Measurements from ENCODE around the gene CBLC.

CBLC gene, protein sequence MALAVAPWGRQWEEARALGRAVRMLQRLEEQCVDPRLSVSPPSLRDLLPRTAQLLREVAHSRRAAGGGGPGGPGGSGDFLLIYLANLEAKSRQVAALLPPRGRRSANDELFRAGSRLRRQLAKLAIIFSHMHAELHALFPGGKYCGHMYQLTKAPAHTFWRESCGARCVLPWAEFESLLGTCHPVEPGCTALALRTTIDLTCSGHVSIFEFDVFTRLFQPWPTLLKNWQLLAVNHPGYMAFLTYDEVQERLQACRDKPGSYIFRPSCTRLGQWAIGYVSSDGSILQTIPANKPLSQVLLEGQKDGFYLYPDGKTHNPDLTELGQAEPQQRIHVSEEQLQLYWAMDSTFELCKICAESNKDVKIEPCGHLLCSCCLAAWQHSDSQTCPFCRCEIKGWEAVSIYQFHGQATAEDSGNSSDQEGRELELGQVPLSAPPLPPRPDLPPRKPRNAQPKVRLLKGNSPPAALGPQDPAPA

DNA sequence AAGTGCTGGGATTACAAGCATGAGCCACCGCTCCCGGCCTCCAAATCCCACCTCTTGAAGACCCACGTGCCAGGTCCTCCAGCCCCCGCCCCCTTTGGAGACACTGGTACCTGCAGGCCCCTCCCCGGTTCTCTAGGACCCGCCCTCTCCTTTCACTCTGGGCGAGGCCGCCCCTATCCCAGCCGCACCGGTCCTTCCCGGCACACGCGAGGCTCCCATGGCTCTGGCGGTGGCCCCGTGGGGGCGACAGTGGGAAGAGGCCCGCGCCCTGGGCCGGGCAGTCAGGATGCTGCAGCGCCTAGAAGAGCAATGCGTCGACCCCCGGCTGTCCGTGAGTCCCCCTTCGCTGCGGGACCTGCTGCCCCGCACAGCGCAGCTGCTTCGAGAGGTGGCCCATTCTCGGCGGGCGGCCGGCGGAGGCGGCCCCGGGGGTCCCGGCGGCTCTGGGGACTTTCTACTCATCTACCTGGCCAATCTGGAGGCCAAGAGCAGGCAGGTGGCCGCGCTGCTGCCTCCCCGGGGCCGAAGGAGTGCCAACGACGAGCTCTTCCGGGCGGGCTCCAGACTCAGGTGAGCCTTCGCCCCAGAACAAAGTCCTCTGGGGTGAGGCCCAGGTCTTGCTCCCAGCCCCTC lies at the start of gene CBLC:
TSS of gene CBLC (plus strand) at position 176 of the 633 bp plus-strand sequence. CDS start at position 218, 42 bp downstream.
- TF ChIP-seq Cebpa-rat (IDR thresholded peaks at IDR 0.05) = no peak
- Histone ChIP-seq H3K27ac (no peak within 1 kb of the TSS), H3K4me1 (no peaks in the 10 kb centered on the region), H3K36me3 (no peaks in the 10 kb centered on the region), H3K4me3 (no peak within 1 kb of the TSS), H3K9me3 (no peaks in the 10 kb centered on the region), H3K27me3 (no peaks in the 10 kb centered on the region), H3K4me2 (no peak within 1 kb of the TSS), H3K9ac (no peak within 1 kb of the TSS), H4K20me1 (no peaks in the 10 kb centered on the region)

DNA sequence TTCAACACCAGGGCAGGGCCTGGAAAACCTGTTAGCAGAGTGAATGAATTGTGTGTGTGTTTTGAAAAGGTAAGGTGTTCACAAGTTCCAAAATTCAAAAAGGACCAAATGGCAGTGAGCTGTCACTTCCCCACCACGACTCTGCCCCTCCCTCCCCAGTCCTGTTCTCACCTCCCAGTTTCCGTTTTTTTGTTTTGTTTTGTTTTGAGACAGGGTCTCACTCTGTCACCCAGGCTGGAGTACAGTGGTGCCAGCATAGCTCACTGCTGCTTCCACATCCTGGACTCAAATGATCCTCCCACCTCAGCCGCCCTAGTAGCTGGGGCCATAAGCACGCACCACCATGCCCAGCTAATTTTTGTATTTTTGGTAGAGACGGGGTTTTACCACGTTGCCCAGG lies 49.5 kb upstream of the CBLC start:
- peak overlapping the region; percentile 20; the same call in 1 of the 2 replicates for H3K27ac ChIP-seq
- H3K4me2 ChIP-seq = 0 out of 2 replicates have a peak overlapping the region, but pooled peaks have one; percentile 18
- H3K27me3 ChIP-seq = no peaks in the 10 kb centered on the region
- no peaks in the 10 kb centered on the region for H3K9me3 ChIP-seq
- no peaks in the 10 kb centered on the region for H3K36me3 ChIP-seq
- peak overlapping the region; percentile 32; the same call in 1 of the 2 replicates for H3K9ac ChIP-seq
- TF ChIP-seq Cebpa-rat (IDR thresholded peaks at IDR 0.05) = no peak
- no peak overlapping the region for H3K4me3 ChIP-seq
- H4K20me1 ChIP-seq = no peaks in the 10 kb centered on the region
- H3K4me1 ChIP-seq = peaks cover 49% of the 10 kb centered on the region

DNA sequence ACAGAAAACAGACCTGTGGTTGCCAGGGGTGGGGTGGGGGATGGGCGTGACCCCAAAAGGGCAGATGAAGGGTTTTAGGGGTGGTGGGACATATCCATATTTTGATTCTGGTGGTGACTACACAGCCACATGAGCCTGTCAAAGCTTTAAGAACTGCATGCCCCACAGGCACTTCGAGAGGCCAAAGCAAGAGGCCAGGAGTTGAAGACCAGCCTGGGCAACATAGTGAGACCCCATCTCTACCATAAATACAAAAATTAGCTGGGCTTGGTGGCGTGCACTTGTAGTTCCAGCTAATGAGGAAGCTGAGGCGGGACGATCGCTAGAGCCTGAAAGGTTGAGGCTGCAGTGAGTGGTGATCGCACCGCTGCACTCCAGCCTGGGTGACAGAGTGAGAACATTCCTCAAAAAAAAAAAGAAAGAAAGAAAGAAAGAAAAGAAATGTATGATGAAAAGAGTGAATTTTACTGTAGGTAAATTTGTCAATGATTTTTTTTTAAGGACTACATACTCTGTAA lies 48.1 kb upstream of the CBLC start:
- H3K36me3 ChIP-seq = no peaks in the 10 kb centered on the region
- peaks cover 35% of the 10 kb centered on the region for H3K4me1 ChIP-seq
- no peaks in the 10 kb centered on the region for H4K20me1 ChIP-seq
- no peak overlapping the region for H3K4me3 ChIP-seq
- no peak for TF ChIP-seq Cebpa-rat (IDR thresholded peaks at IDR 0.05)
- H3K27ac ChIP-seq = no peak overlapping the region
- no peak overlapping the region for H3K9ac ChIP-seq
- H3K9me3 ChIP-seq = no peaks in the 10 kb centered on the region
- H3K27me3 ChIP-seq = no peaks in the 10 kb centered on the region
- 0 out of 2 replicates have a peak overlapping the region, but pooled peaks have one; percentile 16 for H3K4me2 ChIP-seq

DNA sequence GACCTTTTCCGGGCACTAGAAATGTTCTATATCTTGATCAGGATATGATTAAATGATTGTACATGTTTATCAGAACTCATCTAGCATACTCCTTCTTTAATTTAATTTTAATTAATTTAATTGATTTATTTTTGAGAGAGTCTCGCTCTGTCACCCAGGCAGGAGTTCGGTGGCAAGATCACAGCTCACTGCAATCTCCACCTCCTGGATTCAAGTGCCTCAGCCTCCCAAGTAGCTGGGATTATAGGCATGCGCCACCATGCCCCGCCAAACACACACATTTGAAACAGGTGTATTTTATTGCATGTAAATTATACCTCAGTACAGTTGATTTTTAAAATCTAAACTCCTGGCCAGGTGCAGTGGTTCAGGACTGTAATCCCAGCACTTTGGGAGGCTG lies 46.6 kb upstream of the CBLC start:
- Histone ChIP-seq H3K27me3 (no peaks in the 10 kb centered on the region), H3K9me3 (no peaks in the 10 kb centered on the region), H4K20me1 (no peaks in the 10 kb centered on the region), H3K36me3 (no peaks in the 10 kb centered on the region), H3K4me1 (peaks cover 27% of the 10 kb centered on the region), H3K4me3 (no peak overlapping the region), H3K4me2 (no peak overlapping the region), H3K9ac (no peak overlapping the region), H3K27ac (no peak overlapping the region)
- TF ChIP-seq Cebpa-rat (IDR thresholded peaks at IDR 0.05) = no peak

DNA sequence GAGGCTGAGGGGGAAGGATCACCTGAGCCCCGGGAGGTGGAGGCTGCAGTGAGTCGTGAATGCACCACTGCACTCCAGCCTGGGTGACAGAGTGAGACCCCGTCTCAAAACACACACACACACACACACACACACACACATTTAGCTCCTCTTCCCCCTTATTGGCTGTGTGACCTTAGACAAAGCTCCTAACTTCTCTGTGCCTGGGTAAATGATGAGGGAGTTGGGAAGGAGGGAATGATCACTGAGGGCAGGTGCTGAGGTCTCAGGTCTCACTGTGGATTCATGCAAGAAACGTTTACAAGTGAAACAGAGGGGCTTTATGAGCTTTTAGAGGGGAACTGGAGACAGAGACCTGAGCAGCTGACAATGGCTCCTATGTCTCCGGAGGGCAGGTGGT lies 46.1 kb upstream of the CBLC start:
- Histone ChIP-seq H3K27ac (no peak overlapping the region), H3K9me3 (no peaks in the 10 kb centered on the region), H3K9ac (no peak overlapping the region), H3K27me3 (no peaks in the 10 kb centered on the region), H3K4me2 (no peak overlapping the region), H4K20me1 (no peaks in the 10 kb centered on the region), H3K36me3 (no peaks in the 10 kb centered on the region), H3K4me3 (no peak overlapping the region), H3K4me1 (peaks cover 30% of the 10 kb centered on the region)
- no peak for TF ChIP-seq Cebpa-rat (IDR thresholded peaks at IDR 0.05)

DNA sequence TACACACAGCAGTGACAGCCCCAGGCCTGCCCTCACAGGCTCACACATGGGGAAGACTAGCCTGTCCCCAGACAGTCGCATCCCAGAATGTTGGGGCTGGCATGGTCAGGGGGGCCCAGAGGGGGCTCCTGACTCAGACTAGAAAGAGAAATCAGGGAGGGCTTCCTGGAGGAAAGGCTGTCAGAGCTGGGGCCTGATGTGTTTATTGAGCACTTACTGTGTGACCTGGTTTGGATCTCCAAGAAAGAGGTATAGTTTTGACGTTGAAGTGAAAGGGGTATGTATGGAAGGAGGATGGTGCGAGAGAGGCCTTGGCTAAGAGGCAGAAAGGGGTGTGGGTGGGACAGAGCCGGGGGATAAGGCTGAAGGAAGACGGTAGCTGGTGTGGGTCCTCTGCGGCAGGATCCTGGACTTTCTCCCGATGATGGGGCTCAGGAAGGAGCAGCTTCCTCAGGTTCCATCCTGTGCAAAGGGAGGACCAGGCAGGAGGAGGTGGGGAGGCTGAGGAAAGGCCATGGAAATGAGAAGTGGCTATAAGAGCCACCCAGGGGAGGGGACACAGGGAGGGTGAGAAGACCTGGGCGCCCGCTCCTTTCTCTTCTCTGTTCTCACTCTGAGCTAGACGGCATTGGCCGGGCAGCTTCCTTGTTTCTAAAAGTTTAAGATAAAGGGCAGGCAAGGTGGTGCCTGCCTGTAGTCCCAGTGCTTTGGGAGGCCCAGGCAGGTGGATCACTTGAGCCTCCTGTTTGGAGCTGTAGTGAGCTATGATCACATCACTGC lies 45.3 kb upstream of the CBLC start:
- no peak overlapping the region for H3K9ac ChIP-seq
- H3K36me3 ChIP-seq = no peaks in the 10 kb centered on the region
- no peaks in the 10 kb centered on the region for H3K27me3 ChIP-seq
- TF ChIP-seq Cebpa-rat (IDR thresholded peaks at IDR 0.05) = no peak
- H4K20me1 ChIP-seq = no peaks in the 10 kb centered on the region
- no peaks in the 10 kb centered on the region for H3K9me3 ChIP-seq
- no peak overlapping the region for H3K4me2 ChIP-seq
- no peak overlapping the region for H3K27ac ChIP-seq
- H3K4me1 ChIP-seq = peaks cover 38% of the 10 kb centered on the region
- H3K4me3 ChIP-seq = no peak overlapping the region

DNA sequence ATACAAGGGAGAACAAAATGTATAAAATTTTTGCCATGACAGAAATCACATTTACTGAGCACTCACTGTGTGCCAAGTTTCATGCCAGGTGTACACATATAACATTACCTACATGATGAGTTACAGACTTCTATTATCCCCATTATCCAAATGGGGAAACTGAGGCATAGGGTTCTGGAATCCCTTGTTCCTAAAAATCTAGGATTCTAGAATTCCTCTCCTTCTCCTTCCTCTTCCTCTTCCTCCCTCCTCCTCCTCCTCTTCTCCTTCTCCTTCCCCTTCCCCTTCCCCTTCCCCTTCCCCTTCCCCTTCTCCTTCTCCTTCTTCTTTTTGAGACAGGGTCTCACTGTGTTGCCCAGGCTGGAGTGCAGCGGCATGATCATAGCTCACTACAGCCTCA lies 43.3 kb upstream of the CBLC start:
- Histone ChIP-seq H3K4me3 (no peak overlapping the region), H4K20me1 (no peaks in the 10 kb centered on the region), H3K36me3 (no peaks in the 10 kb centered on the region), H3K9ac (no peak overlapping the region), H3K4me1 (peaks cover 36% of the 10 kb centered on the region), H3K27ac (no peak overlapping the region), H3K27me3 (no peaks in the 10 kb centered on the region), H3K4me2 (no peak overlapping the region), H3K9me3 (no peaks in the 10 kb centered on the region)
- TF ChIP-seq Cebpa-rat (IDR thresholded peaks at IDR 0.05) = no peak

DNA sequence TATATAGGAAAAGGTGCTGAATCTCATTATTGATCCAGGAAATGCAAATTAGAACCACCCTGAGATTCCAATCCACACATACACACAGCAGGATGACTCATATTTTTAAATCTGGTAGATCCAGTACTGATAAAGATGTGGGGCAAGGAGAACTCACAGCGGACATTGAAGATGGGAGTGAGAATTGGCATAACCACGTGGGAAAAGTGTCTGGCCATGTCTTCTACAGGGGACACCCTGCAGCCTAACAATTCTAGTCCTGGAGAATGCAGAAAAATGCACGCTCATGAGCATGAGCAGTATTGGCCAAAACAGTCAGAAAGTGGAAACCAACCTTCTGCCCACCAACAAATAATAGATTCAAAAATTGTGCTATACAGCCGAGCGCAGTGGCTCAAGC lies 42.7 kb upstream of the CBLC start:
- Histone ChIP-seq H3K4me3 (no peak overlapping the region), H3K36me3 (no peaks in the 10 kb centered on the region), H3K4me1 (peaks cover 30% of the 10 kb centered on the region), H3K27me3 (no peaks in the 10 kb centered on the region), H4K20me1 (no peaks in the 10 kb centered on the region), H3K9me3 (no peaks in the 10 kb centered on the region), H3K4me2 (no peak overlapping the region), H3K9ac (no peak overlapping the region), H3K27ac (no peak overlapping the region)
- no peak for TF ChIP-seq Cebpa-rat (IDR thresholded peaks at IDR 0.05)

DNA sequence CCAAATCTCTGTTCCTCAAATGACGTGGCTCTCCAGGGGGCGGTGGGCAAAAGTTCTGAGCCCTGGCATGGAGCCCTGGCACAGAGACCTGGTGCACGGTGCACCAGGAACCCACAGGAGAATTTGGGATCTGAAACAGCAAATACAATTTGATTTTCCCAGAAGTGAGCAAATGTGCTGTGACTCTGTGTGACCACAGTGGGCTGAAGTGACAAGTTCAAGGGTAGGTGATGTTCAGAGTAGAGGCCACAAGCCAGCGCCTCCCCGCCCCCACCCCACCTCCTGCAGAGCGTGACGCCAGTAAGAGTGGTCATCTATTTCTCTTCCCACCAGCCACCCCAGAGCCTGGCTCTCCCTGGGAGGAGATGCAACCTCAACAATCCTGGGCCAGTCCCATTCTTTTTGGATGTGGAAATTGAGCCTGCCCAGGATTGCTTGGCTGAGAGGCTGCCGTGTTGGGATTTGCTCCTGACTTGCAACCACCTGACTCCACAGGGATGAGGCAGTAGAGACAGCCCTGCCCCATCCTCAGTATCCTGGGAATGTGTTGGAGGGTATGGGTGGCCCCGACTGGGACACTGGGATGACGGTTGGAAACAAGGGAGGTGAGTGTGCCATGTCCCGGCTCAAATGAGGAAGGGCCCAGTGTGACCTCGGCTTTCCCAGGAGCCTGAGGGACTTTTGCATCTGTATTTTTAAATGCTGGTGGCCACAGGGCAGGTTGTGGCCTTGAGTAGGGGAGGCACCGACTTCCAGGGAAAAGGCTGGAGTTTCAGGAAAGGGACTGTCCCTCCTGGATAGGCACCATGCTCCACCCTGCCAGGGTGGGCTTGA lies 40.2 kb upstream of the CBLC start:
- Histone ChIP-seq H3K9ac (no peak overlapping the region), H3K4me3 (no peak overlapping the region), H3K9me3 (no peaks in the 10 kb centered on the region), H3K27ac (no peak overlapping the region), H3K36me3 (no peaks in the 10 kb centered on the region), H3K4me2 (peak overlapping the region; percentile 56), H3K27me3 (no peaks in the 10 kb centered on the region), H4K20me1 (no peaks in the 10 kb centered on the region), H3K4me1 (peaks cover 50% of the 10 kb centered on the region)
- TF ChIP-seq Cebpa-rat (IDR thresholded peaks at IDR 0.05) = no peak
